ENCODE measurements around the gene SETD7.

- TF ChIP-seq POLR2AphosphoS5 (IDR thresholded peaks at IDR 0.05; ENCODE audit: low read depth, low read length) (no peak), POLR2A (IDR thresholded peaks at IDR 0.05; ENCODE audit: low read depth, low read length) (no peak)
Measured at GRCh38 chr4:139532947-139533346, 23.1 kb downstream of the SETD7 start.
